SU-DHL-6 (cell line): ENCODE data around the gene WDR18.

Experiments
- H2AFZ ChIP-seq: fragments of 200-600 bp; sonication (generic); 2 replicates; pipeline ENCODE4 v1.6.1; 2014; ENCODE audit warnings: low read depth, mild to moderate bottlenecking, moderate library complexity, mixed read lengths, antibody characterized with exemption, low read length; ENCODE audit not compliant: severe bottlenecking
- H3F3A ChIP-seq: fragments of 200-600 bp; shearing (Covaris generic); 2 replicates; pipeline ENCODE4 v1.6.0; 2016; ENCODE audit warnings: antibody characterized with exemption, mild to moderate bottlenecking; ENCODE audit not compliant: insufficient read depth
- H3K27ac ChIP-seq: fragments of 200-600 bp; sonication (generic); 2 replicates; pipeline ENCODE4 v1.5.1; 2016; ENCODE audit warnings: low read depth, mild to moderate bottlenecking, low read length, moderate library complexity, mixed read lengths
- H3K27me3 ChIP-seq: fragments of 200-600 bp; sonication (generic), shearing (Covaris generic); 2 replicates; pipeline ENCODE4 v1.6.0; 2014; ENCODE audit warnings: mild to moderate bottlenecking, low read length
- H3K36me3 ChIP-seq: fragments of 200-600 bp; sonication (generic); 2 replicates; pipeline ENCODE4 v1.6.1; 2014; ENCODE audit warnings: mild to moderate bottlenecking, low read length, mixed read lengths
- H3K4me2 ChIP-seq: fragments of 300-600, 200-600 bp; shearing (Covaris generic), sonication (generic); 2 replicates; pipeline ENCODE4 v1.6.0; 2014; ENCODE audit warnings: low read length, low read depth, mild to moderate bottlenecking; ENCODE audit not compliant: poor library complexity, severe bottlenecking
- H3K4me3 ChIP-seq: fragments of 200-600 bp; sonication (generic); 2 replicates; pipeline ENCODE4 v1.5.1; 2014; ENCODE audit warnings: antibody characterized with exemption, low read length, mild to moderate bottlenecking, mixed read lengths; ENCODE audit not compliant: insufficient read depth, poor library complexity, severe bottlenecking
- H3K79me2 ChIP-seq: fragments of 200-600 bp; sonication (generic); 2 replicates; pipeline ENCODE4 v1.6.1; 2014; ENCODE audit warnings: mild to moderate bottlenecking, low read length, moderate library complexity; ENCODE audit not compliant: insufficient read depth
- H3K9ac ChIP-seq: fragments of 200-600 bp; sonication (generic); 2 replicates; pipeline ENCODE4 v1.7.0; 2014; ENCODE audit warnings: mild to moderate bottlenecking, low read length
- H3K9me2 ChIP-seq: fragments of 200-600 bp; sonication (generic); replicated peaks from 2 replicates; pipeline ENCODE4 v1.6.1; 2014; ENCODE audit warnings: low read length; ENCODE audit not compliant: insufficient read depth
- H3K9me3 ChIP-seq: fragments of 200-600 bp; sonication (generic); 2 replicates; pipeline ENCODE4 v1.6.1; 2014; ENCODE audit warnings: low read length, mixed read lengths; ENCODE audit not compliant: insufficient read depth
- H4K20me1 ChIP-seq: fragments of 200-600 bp; sonication (generic); 2 replicates; pipeline ENCODE4 v1.6.1; 2014; ENCODE audit warnings: low read depth, mild to moderate bottlenecking, antibody characterized with exemption, low read length, moderate library complexity, mixed read lengths
- CTCF ChIP-seq: fragments of 200-600 bp; sonication (generic); IDR thresholded peaks from one replicate; pipeline ENCODE4 v1.5.1; 2017; ENCODE audit warnings: antibody characterized with exemption, mild to moderate bottlenecking, low read length, moderate library complexity; ENCODE audit not compliant: insufficient read depth, poor library complexity, severe bottlenecking
- EZH2phosphoT487 ChIP-seq: fragments of 200-600 bp; sonication (generic), shearing (Covaris generic); conservative IDR thresholded peaks from 2 replicates; pipeline ENCODE4 v1.6.1; 2018; ENCODE audit warnings: mild to moderate bottlenecking, antibody characterized with exemption, low read length, moderate library complexity, mixed read lengths

The WDR18 gene

GRCh38 chr19:1037621-1038064, 53.5 kb downstream of the WDR18 start:
- Histone ChIP-seq H3K9me3 (no peaks in the 10 kb centered on the region), H3K36me3 (peaks cover 6% of the 10 kb centered on the region), H3K27me3 (no peaks in the 10 kb centered on the region), H3K9me2 (no peaks in the 10 kb centered on the region), H3K4me2 (peak overlapping the region; percentile 54), H3F3A (peaks cover 36% of the 10 kb centered on the region), H3K9ac (peak overlapping the region; percentile 34), H3K79me2 (peaks cover 13% of the 10 kb centered on the region), H3K4me3 (no peak overlapping the region), H4K20me1 (no peaks in the 10 kb centered on the region), H2AFZ (no peak overlapping the region), H3K27ac (peak overlapping the region; percentile 95)
- TF ChIP-seq EZH2phosphoT487 = no peak
- no peak for TF ChIP-seq CTCF

GRCh38 chr19:1038978-1039645, 55.0 kb downstream of the WDR18 start:
- H3K9me3 ChIP-seq = no peaks in the 10 kb centered on the region
- no peaks in the 10 kb centered on the region for H3K27me3 ChIP-seq
- no peak for TF ChIP-seq EZH2phosphoT487
- TF ChIP-seq CTCF = no peak
- peak overlapping the region; percentile 54 for H3K4me2 ChIP-seq
- peak overlapping the region; percentile 20 for H3K4me3 ChIP-seq
- peaks cover 36% of the 10 kb centered on the region for H3F3A ChIP-seq
- no peak overlapping the region for H2AFZ ChIP-seq
- peak overlapping the region; percentile 95 for H3K27ac ChIP-seq
- H3K79me2 ChIP-seq = peaks cover 13% of the 10 kb centered on the region
- no peaks in the 10 kb centered on the region for H4K20me1 ChIP-seq
- H3K36me3 ChIP-seq = peaks cover 6% of the 10 kb centered on the region
- H3K9me2 ChIP-seq = no peaks in the 10 kb centered on the region
- peak overlapping the region; percentile 82 for H3K9ac ChIP-seq

GRCh38 chr19:1039646-1040475, 55.7 kb downstream of the WDR18 start, which contains the start of gene ABCA7:
TSS of gene ABCA7 (plus strand) at chr19:1040107. CDS start at chr19:1041362, 1,255 bp downstream.
- H3K9me3 ChIP-seq = no peaks in the 10 kb centered on the region
- H3F3A ChIP-seq = peaks cover 36% of the 10 kb centered on the region
- TF ChIP-seq EZH2phosphoT487 = no peak
- no peak for TF ChIP-seq CTCF
- peak within 1 kb of the TSS; percentile 95 for H3K27ac ChIP-seq
- no peaks in the 10 kb centered on the region for H4K20me1 ChIP-seq
- H3K4me2 ChIP-seq = peak within 1 kb of the TSS; percentile 83
- H3K4me3 ChIP-seq = peak within 1 kb of the TSS; percentile 93
- no peaks in the 10 kb centered on the region for H3K27me3 ChIP-seq
- H2AFZ ChIP-seq = peak within 1 kb of the TSS; percentile 25
- peaks cover 7% of the 10 kb centered on the region for H3K36me3 ChIP-seq
- no peaks in the 10 kb centered on the region for H3K9me2 ChIP-seq
- peaks cover 13% of the 10 kb centered on the region for H3K79me2 ChIP-seq
- peak within 1 kb of the TSS; percentile 82 for H3K9ac ChIP-seq
